C4-2B (cell line): ENCODE measurements around the gene ZCRB1.

ENCODE experiments used
- ZFX ChIP-seq: fragments of 450-650 bp; IDR thresholded peaks from 2 replicates; pipeline ENCODE4 v1.6.1; 2017
- TF ChIP-seq, protein P1 (sequence below): fragments of 450-650 bp; conservative IDR thresholded peaks from 2 replicates; pipeline ENCODE4 v1.5.1; 2017; ENCODE audit warnings: mild to moderate bottlenecking

DNA sequence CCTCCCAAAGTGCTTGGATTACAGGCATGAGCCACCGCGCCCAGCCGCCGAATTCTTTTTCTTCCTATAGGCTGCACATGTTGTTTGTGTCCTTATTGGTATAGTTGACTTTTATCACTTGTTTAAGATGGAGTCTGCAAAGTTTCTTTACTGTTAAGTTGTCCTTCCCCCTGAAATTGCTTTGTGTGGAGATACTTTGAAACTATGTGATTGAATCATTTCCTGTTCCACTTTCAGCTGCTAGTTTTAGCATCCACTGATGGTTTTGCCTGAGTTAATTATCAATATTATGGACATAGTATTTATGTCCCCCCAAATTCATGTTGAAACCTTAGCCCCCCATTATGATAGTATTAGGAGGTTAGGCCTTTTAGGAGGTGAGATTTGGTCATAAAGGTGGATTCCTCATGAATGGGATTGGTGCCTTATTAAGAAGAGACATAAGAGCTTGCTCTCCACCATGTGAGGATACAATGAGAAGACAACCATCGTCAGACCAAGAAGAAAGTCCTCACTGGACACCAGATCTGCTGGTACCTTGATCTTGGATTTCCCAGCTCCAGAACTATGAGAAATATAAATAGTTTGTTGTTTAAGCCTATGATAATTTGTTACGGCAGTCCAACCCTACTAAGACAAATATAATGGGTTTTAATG is 35.0 kb upstream of the ZCRB1 start:
- TF ChIP-seq, protein P1, sequence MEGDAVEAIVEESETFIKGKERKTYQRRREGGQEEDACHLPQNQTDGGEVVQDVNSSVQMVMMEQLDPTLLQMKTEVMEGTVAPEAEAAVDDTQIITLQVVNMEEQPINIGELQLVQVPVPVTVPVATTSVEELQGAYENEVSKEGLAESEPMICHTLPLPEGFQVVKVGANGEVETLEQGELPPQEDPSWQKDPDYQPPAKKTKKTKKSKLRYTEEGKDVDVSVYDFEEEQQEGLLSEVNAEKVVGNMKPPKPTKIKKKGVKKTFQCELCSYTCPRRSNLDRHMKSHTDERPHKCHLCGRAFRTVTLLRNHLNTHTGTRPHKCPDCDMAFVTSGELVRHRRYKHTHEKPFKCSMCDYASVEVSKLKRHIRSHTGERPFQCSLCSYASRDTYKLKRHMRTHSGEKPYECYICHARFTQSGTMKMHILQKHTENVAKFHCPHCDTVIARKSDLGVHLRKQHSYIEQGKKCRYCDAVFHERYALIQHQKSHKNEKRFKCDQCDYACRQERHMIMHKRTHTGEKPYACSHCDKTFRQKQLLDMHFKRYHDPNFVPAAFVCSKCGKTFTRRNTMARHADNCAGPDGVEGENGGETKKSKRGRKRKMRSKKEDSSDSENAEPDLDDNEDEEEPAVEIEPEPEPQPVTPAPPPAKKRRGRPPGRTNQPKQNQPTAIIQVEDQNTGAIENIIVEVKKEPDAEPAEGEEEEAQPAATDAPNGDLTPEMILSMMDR: no peak
- TF ChIP-seq ZFX: no peak
